ENCODE results near the gene GRID1. TPM values are rescaled to one million over a fixed set of nuclear protein-coding genes. Genes with fewer than 3 reads are reported as not detected.

GRID1 gene
- total and polyA plus RNA-seq, 10 of the 15 experiments (the other 5 are each of a cell fraction or from before 2014, with no cell fraction given), result 0.04 to 0.62 (median 0.08) TPM; not detected in 5

DNA sequence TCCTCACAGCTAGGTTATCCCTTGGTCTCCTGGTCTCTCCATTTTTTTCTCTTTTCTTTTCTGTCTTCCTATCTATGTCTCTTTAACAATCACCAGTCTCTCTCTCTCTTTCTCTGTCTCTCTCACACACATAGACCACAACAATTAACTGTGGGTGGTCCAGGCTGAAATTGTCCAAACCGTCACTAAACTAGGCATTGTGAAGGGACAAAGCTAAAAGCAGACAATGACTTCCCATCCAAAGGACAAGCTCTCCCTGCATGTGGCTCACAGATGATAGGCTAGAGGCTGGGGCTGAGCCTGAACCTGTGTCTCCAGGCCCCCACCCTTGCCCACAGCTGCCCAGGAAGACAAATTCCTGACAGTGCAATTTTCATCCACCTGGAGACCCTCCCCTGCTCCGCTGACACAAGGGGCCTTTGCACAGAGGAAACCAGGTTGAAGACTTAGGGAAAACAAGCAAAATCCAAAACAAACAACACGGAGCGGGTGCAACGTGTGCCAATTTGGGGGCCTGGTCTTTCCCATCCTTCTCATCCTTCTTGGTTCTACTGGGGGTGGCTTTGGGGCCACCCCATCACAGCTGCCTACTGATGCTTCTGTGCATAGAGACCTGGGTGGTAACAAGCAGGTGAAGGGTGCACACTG lies 755.4 kb downstream of the GRID1 start:
- H3K4me3 ChIP-seq, result no peak overlapping the region
- no peak overlapping the region for H3K27ac ChIP-seq (ENCODE audit: control insufficient read depth, insufficient read depth)
- 63% methylated on average over 5 of the region's 5 CpGs for whole genome bisulfite sequencing (ENCODE audit: insufficient coverage, insufficient replicate concordance, low lambda C conversion rate, missing lambda C conversion rate)
- H3K9me3 ChIP-seq (replicated peaks; ENCODE audit: control insufficient read depth, insufficient read depth, low read length), result no peaks in the 10 kb centered on the region; the same call in 2 of the 3 replicates
- H3K79me2 ChIP-seq (ENCODE audit: control insufficient read depth, insufficient read depth, low read length), result no peaks in the 10 kb centered on the region
- H3K4me2 ChIP-seq (ENCODE audit: control insufficient read depth, insufficient read depth), result no peak overlapping the region
- no peaks in the 10 kb centered on the region for H3K27me3 ChIP-seq (replicated peaks in 1 of 2; ENCODE audit: control insufficient read depth in 2 of 2, insufficient read depth in 2 of 2, low read length in 1 of 2)
- ChIA-PET POLR2A (no interaction called here), CTCF (no interaction called here), SMC1A (ENCODE audit: uncharacterized antibody, unreplicated experiment) (no interaction called here), RAD21 (ENCODE audit: unreplicated experiment) (no interaction called here)
- FAIRE-seq, result no peak
- no peak for TF ChIP-seq ZNF274 (IDR thresholded peaks at IDR 0.05; ENCODE audit: insufficient read depth, insufficient read length)
- TF ChIP-seq, protein P1, sequence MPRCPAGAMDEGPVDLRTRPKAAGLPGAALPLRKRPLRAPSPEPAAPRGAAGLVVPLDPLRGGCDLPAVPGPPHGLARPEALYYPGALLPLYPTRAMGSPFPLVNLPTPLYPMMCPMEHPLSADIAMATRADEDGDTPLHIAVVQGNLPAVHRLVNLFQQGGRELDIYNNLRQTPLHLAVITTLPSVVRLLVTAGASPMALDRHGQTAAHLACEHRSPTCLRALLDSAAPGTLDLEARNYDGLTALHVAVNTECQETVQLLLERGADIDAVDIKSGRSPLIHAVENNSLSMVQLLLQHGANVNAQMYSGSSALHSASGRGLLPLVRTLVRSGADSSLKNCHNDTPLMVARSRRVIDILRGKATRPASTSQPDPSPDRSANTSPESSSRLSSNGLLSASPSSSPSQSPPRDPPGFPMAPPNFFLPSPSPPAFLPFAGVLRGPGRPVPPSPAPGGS (IDR thresholded peaks at IDR 0.05; ENCODE audit: borderline replicate concordance, insufficient read depth, low read depth, low read length, poor library complexity, severe bottlenecking), result no peak
- TF ChIP-seq, protein P2, sequence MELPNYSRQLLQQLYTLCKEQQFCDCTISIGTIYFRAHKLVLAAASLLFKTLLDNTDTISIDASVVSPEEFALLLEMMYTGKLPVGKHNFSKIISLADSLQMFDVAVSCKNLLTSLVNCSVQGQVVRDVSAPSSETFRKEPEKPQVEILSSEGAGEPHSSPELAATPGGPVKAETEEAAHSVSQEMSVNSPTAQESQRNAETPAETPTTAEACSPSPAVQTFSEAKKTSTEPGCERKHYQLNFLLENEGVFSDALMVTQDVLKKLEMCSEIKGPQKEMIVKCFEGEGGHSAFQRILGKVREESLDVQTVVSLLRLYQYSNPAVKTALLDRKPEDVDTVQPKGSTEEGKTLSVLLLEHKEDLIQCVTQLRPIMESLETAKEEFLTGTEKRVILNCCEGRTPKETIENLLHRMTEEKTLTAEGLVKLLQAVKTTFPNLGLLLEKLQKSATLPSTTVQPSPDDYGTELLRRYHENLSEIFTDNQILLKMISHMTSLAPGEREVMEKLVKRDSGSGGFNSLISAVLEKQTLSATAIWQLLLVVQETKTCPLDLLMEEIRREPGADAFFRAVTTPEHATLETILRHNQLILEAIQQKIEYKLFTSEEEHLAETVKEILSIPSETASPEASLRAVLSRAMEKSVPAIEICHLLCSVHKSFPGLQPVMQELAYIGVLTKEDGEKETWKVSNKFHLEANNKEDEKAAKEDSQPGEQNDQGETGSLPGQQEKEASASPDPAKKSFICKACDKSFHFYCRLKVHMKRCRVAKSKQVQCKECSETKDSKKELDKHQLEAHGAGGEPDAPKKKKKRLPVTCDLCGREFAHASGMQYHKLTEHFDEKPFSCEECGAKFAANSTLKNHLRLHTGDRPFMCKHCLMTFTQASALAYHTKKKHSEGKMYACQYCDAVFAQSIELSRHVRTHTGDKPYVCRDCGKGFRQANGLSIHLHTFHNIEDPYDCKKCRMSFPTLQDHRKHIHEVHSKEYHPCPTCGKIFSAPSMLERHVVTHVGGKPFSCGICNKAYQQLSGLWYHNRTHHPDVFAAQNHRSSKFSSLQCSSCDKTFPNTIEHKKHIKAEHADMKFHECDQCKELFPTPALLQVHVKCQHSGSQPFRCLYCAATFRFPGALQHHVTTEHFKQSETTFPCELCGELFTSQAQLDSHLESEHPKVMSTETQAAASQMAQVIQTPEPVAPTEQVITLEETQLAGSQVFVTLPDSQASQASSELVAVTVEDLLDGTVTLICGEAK (IDR thresholded peaks at IDR 0.05; ENCODE audit: borderline replicate concordance), result no peak
- TF ChIP-seq TAF1 (IDR thresholded peaks at IDR 0.05; ENCODE audit: borderline replicate concordance, low read depth, low read length), result no peak
- TF ChIP-seq, protein P3, sequence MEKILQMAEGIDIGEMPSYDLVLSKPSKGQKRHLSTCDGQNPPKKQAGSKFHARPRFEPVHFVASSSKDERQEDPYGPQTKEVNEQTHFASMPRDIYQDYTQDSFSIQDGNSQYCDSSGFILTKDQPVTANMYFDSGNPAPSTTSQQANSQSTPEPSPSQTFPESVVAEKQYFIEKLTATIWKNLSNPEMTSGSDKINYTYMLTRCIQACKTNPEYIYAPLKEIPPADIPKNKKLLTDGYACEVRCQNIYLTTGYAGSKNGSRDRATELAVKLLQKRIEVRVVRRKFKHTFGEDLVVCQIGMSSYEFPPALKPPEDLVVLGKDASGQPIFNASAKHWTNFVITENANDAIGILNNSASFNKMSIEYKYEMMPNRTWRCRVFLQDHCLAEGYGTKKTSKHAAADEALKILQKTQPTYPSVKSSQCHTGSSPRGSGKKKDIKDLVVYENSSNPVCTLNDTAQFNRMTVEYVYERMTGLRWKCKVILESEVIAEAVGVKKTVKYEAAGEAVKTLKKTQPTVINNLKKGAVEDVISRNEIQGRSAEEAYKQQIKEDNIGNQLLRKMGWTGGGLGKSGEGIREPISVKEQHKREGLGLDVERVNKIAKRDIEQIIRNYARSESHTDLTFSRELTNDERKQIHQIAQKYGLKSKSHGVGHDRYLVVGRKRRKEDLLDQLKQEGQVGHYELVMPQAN (conservative IDR thresholded peaks at IDR 0.05), result no peak
- TF ChIP-seq KDM1A (IDR thresholded peaks at IDR 0.05; ENCODE audit: borderline replicate concordance), result no peak
- TF ChIP-seq EP300 (IDR thresholded peaks at IDR 0.05; ENCODE audit: borderline replicate concordance in 1 of 2, control insufficient read depth in 1 of 2, low read depth in 2 of 2, low read length in 2 of 2), result no peak
- TF ChIP-seq RFX5 (IDR thresholded peaks at IDR 0.05; ENCODE audit: low read depth, low read length), result no peak
- TF ChIP-seq, protein P4, sequence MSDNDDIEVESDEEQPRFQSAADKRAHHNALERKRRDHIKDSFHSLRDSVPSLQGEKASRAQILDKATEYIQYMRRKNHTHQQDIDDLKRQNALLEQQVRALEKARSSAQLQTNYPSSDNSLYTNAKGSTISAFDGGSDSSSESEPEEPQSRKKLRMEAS (IDR thresholded peaks at IDR 0.05; ENCODE audit: low read depth, low read length), result no peak
- no peak for TF ChIP-seq BCL11A (IDR thresholded peaks at IDR 0.05; ENCODE audit: low read depth, low read length)
- TF ChIP-seq STAT1 (conservative IDR thresholded peaks at IDR 0.05), result no peak
- TF ChIP-seq, protein P5, sequence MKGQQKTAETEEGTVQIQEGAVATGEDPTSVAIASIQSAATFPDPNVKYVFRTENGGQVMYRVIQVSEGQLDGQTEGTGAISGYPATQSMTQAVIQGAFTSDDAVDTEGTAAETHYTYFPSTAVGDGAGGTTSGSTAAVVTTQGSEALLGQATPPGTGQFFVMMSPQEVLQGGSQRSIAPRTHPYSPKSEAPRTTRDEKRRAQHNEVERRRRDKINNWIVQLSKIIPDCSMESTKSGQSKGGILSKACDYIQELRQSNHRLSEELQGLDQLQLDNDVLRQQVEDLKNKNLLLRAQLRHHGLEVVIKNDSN (IDR thresholded peaks at IDR 0.05; ENCODE audit: borderline replicate concordance, extremely low read length, insufficient read depth, low read depth, low read length), result no peak
- TF ChIP-seq, protein P6, sequence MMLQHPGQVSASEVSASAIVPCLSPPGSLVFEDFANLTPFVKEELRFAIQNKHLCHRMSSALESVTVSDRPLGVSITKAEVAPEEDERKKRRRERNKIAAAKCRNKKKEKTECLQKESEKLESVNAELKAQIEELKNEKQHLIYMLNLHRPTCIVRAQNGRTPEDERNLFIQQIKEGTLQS (IDR thresholded peaks at IDR 0.05; ENCODE audit: borderline replicate concordance, extremely low read depth, low read depth, low read length), result no peak
- TF ChIP-seq LARP7 (IDR thresholded peaks at IDR 0.05), result no peak
- no peak for DNase-seq (ENCODE audit: low read depth, low spot score)
- H4K20me1 ChIP-seq (ENCODE audit: control insufficient read depth, insufficient read depth), result no peaks in the 10 kb centered on the region
- in situ Hi-C loops (cut with MboI), result no loop called here
- H3K4me1 ChIP-seq (ENCODE audit: control insufficient read depth, insufficient read depth, low read length), result peaks cover 10% of the 10 kb centered on the region
- no TSS peak for BruUV-seq (replicated peaks)
- H2AFZ ChIP-seq (ENCODE audit: control insufficient read depth, low read depth, low read length), result no peak overlapping the region
- H3K36me3 ChIP-seq (ENCODE audit: control insufficient read depth in 2 of 2, insufficient read depth in 2 of 2, low read length in 1 of 2), result no peaks in the 10 kb centered on the region
- intact Hi-C loops (cut with micrococcal nuclease; ENCODE audit: unreplicated experiment), result no loop called here
- ATAC-seq, result no peak
- H3K9ac ChIP-seq (ENCODE audit: control insufficient read depth, insufficient read depth, low read length), result no peak overlapping the region
